Smooth muscle cell (in vitro differentiated cells): ENCODE data around the gene CCDC15. TPM values are rescaled to one million over a fixed set of nuclear protein-coding genes. Genes with fewer than 3 reads are reported as not detected.

Experiments
- DNase-seq: peaks from one replicate; lab custom pipeline; 2025; ENCODE audit not compliant: unreplicated experiment; lab: John Stamatoyannopoulos, UW
- H2AFZ ChIP-seq: fragments of 200-600 bp; sonication (generic); 2 replicates; pipeline ENCODE4 v1.6.0; 2016; ENCODE audit warnings: antibody characterized with exemption, low read depth, mild to moderate bottlenecking
- H3F3A ChIP-seq: fragments of 200-600 bp; sonication (generic); 2 replicates; pipeline ENCODE4 v1.6.0; 2017; ENCODE audit warnings: antibody characterized with exemption, low read depth
- H3K27ac ChIP-seq: fragments of 200-600 bp; sonication (generic); 2 replicates; pipeline ENCODE4 v1.5.1; 2016; ENCODE audit warnings: low read depth, mild to moderate bottlenecking
- H3K27me3 ChIP-seq: fragments of 200-600 bp; sonication (generic); 2 replicates; pipeline ENCODE4 v1.6.1; 2016; ENCODE audit warnings: low read depth, mild to moderate bottlenecking
- H3K36me3 ChIP-seq: fragments of 200-600 bp; sonication (generic); 2 replicates; pipeline ENCODE4 v1.5.1; 2016; ENCODE audit warnings: low read depth
- H3K4me1 ChIP-seq: fragments of 200-600 bp; sonication (generic); 2 replicates; pipeline ENCODE4 v1.5.1; 2016; ENCODE audit warnings: low read depth
- H3K4me2 ChIP-seq: fragments of 200-600 bp; sonication (generic); 2 replicates; pipeline ENCODE4 v1.6.0; 2016; ENCODE audit warnings: mild to moderate bottlenecking
- H3K4me3 ChIP-seq: fragments of 200-600 bp; sonication (generic); 2 replicates; pipeline ENCODE4 v1.5.1; 2016; ENCODE audit warnings: mild to moderate bottlenecking
- H3K79me2 ChIP-seq: fragments of 200-600 bp; sonication (generic); 2 replicates; pipeline ENCODE4 v1.6.0; 2016; ENCODE audit warnings: low read depth, mild to moderate bottlenecking
- H3K9ac ChIP-seq: fragments of 200-600 bp; sonication (generic); 2 replicates; pipeline ENCODE4 v1.6.0; 2016; ENCODE audit warnings: low read depth
- H3K9me3 ChIP-seq: fragments of 200-600 bp; sonication (generic); replicated peaks from 2 replicates; pipeline ENCODE4 v1.5.1; 2016; ENCODE audit warnings: low read depth
- H4K20me1 ChIP-seq: fragments of 200-600 bp; sonication (generic); 2 replicates; pipeline ENCODE4 v1.6.0; 2016; ENCODE audit warnings: low read depth
- CTCF ChIP-seq: fragments of 200-600 bp; sonication (generic); IDR thresholded peaks from 2 replicates; pipeline ENCODE4 v1.5.1; 2017; ENCODE audit warnings: borderline replicate concordance, mild to moderate bottlenecking, antibody characterized with exemption; ENCODE audit not compliant: insufficient read depth, poor library complexity, severe bottlenecking
- WGBS: methylation state at CpG from one replicate; pipeline ENCODE4 v1.1.7; 2016; ENCODE audit warnings: low lambda C conversion rate; 5-methylcytosine and 5-hydroxymethylcytosine counted together
- polyA plus RNA-seq: library from polyadenylated mRNA; unstranded; fragments of >200 nt; fragmentation: Nextera tagmentation; extraction: Ambion mirVana; gene quantifications from 2 replicates; pipeline ENCODE4 v1.2.1, GENCODE V29; 2016
- total RNA-seq: library from RNA; depleted of rRNA; stranded (reverse); fragments of >200 nt; gene quantifications from 2 replicates; pipeline ENCODE4 v1.2.3, GENCODE V29; 2014

CCDC15 gene
- total and polyA plus RNA-seq, 2 experiments from 2014 or later, result 1.9 to 4.0 TPM

GRCh38 chr11:125056931-125057692, 103.1 kb downstream of the CCDC15 start:
- WGBS, result 93% methylated on average over 5 of the region's 5 CpGs
- H3K4me3 ChIP-seq, result no peak overlapping the region
- no peak for TF ChIP-seq CTCF

DNA sequence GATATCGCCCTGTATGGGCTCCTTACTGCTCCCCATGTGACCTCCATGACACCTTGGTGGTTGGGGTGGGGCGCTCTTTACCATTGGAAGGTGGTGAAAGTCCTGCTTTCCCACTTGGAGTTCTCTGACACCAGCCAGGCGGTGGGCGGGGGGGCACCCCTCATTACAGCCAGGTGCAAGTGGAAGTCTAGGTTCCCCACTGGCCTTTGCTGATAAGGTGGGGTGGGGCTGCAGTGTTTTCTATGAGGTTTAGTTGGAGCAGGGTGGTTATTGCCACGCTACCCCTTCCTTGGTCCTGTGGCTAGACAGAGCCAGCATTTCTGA, 103.7 kb downstream of the CCDC15 start:
- H3K27me3 ChIP-seq, result peaks cover 23% of the 10 kb centered on the region
- H3K79me2 ChIP-seq, result no peaks in the 10 kb centered on the region
- H3K9ac ChIP-seq, result no peak overlapping the region
- no peaks in the 10 kb centered on the region for H3K36me3 ChIP-seq
- no peaks in the 10 kb centered on the region for H3K4me1 ChIP-seq
- H4K20me1 ChIP-seq, result no peaks in the 10 kb centered on the region
- H3F3A ChIP-seq, result no peaks in the 10 kb centered on the region
- H3K4me2 ChIP-seq, result no peak overlapping the region
- no peaks in the 10 kb centered on the region for H3K9me3 ChIP-seq
- H3K27ac ChIP-seq, result no peak overlapping the region
- TF ChIP-seq CTCF, result no peak
- no peak overlapping the region for H2AFZ ChIP-seq
- H3K4me3 ChIP-seq, result no peak overlapping the region
- DNase-seq, result no peak
- WGBS, result 91% methylated on average over 5 of the region's 5 CpGs

More at GRCh38 chr11:125056931-125057692, 103.1 kb downstream of the CCDC15 start:
- Histone ChIP-seq H3F3A (no peaks in the 10 kb centered on the region), H3K9me3 (no peaks in the 10 kb centered on the region), H2AFZ (no peak overlapping the region), H3K4me1 (no peaks in the 10 kb centered on the region), H3K27me3 (peaks cover 18% of the 10 kb centered on the region), H3K79me2 (no peaks in the 10 kb centered on the region), H3K9ac (no peak overlapping the region), H3K4me2 (no peak overlapping the region), H3K36me3 (no peaks in the 10 kb centered on the region), H4K20me1 (no peaks in the 10 kb centered on the region), H3K27ac (no peak overlapping the region)
- no peak for DNase-seq

GRCh38 chr11:125061281-125061680, 107.3 kb downstream of the CCDC15 start:
- no peak for TF ChIP-seq CTCF
- Histone ChIP-seq H3K36me3 (no peaks in the 10 kb centered on the region), H2AFZ (no peak overlapping the region), H3K9me3 (no peaks in the 10 kb centered on the region), H3K4me2 (no peak overlapping the region), H3K4me3 (no peak overlapping the region), H3K9ac (no peak overlapping the region), H3K4me1 (no peaks in the 10 kb centered on the region), H3F3A (no peaks in the 10 kb centered on the region), H3K79me2 (no peaks in the 10 kb centered on the region), H3K27me3 (peaks cover 55% of the 10 kb centered on the region), H4K20me1 (no peaks in the 10 kb centered on the region), H3K27ac (no peak overlapping the region)
- no peak for DNase-seq
- 82% methylated on average over 4 of the region's 4 CpGs for WGBS
